ENCODE measurements around the gene ARHGAP23.
"Not testable (repeated sequence)": the region's sequence is repeated elsewhere in the genome, so short reads cannot be mapped to it uniquely, and the experiment has no call there.

ARHGAP23 gene

GRCh38 chr17:38492067-38493040, 64.1 kb downstream of the ARHGAP23 start:
- peak; percentile 53 to 82 for DNase-seq

- not testable (repeated sequence) for DNase-seq
Observed at GRCh38 chr17:38494152-38494551, 65.9 kb downstream of the ARHGAP23 start.

- not testable (repeated sequence) for DNase-seq
Observed at GRCh38 chr17:38497656-38498055, 69.4 kb downstream of the ARHGAP23 start.

- no peak for DNase-seq
Observed at GRCh38 chr17:38498353-38498752, 70.1 kb downstream of the ARHGAP23 start.

- DNase-seq, result not testable (repeated sequence)
Observed at GRCh38 chr17:38499230-38499629, 71.0 kb downstream of the ARHGAP23 start.

GRCh38 chr17:38501718-38502117, 73.5 kb downstream of the ARHGAP23 start:
- DNase-seq, result not testable (repeated sequence)

GRCh38 chr17:38503286-38503913, 75.1 kb downstream of the ARHGAP23 start:
- not testable (repeated sequence) for DNase-seq

GRCh38 chr17:38504216-38504615, 76.0 kb downstream of the ARHGAP23 start:
- no peak for DNase-seq

GRCh38 chr17:38507436-38507835, 79.2 kb downstream of the ARHGAP23 start:
- no peak for DNase-seq

- no peak for DNase-seq
Observed at GRCh38 chr17:38507921-38508569, 79.8 kb downstream of the ARHGAP23 start.

GRCh38 chr17:38508570-38508950, 80.3 kb downstream of the ARHGAP23 start:
- DNase-seq, result no peak

- peak in 1 of 2 experiments; percentile 14 for DNase-seq
Observed at GRCh38 chr17:38508954-38509771, 80.9 kb downstream of the ARHGAP23 start.

- no peak for DNase-seq
Observed at GRCh38 chr17:38509772-38510420, 81.6 kb downstream of the ARHGAP23 start.

GRCh38 chr17:38510421-38511149, 82.3 kb downstream of the ARHGAP23 start:
- DNase-seq, result no peak

- no peak for DNase-seq
Observed at GRCh38 chr17:38511150-38512108, 83.2 kb downstream of the ARHGAP23 start.

- DNase-seq, result peak; percentile 23 to 67
Observed at GRCh38 chr17:38512473-38513058, 84.3 kb downstream of the ARHGAP23 start.

- peak; percentile 21 to 62 for DNase-seq
Observed at GRCh38 chr17:38526526-38526925, 98.3 kb downstream of the ARHGAP23 start.

- DNase-seq, result peak; percentile 48 to 79
Observed at GRCh38 chr17:38528141-38528540, 99.9 kb downstream of the ARHGAP23 start.

- not testable (repeated sequence) for DNase-seq
Observed at GRCh38 chr17:38530856-38531255, 102.6 kb downstream of the ARHGAP23 start.

GRCh38 chr17:38531761-38532160, 103.5 kb downstream of the ARHGAP23 start:
- not testable (repeated sequence) for DNase-seq
